HG03175 (cell line): ENCODE data around the gene YBEY.
A peak's percentile ranks its signal among the peaks of the same experiment; 100 is the strongest.
"Not testable (repeated sequence)": the region's sequence is repeated elsewhere in the genome, so short reads cannot be mapped to it uniquely, and the experiment has no call there.

ENCODE experiments used
- ATAC-seq: cut with Tn5 transposase; IDR thresholded peaks from one replicate; pipeline ENCODE4 v1.9.1; 2021; ENCODE audit warnings: mild to moderate bottlenecking, moderate library complexity; ENCODE audit not compliant: unreplicated experiment

Gene YBEY

GRCh38 chr21:46299167-46299566 is 13.0 kb downstream of the YBEY start:
- no peak for ATAC-seq

GRCh38 chr21:46301759-46302158 is 15.6 kb downstream of the YBEY start:
- no peak for ATAC-seq

GRCh38 chr21:46304437-46304836 is 18.3 kb downstream of the YBEY start:
- ATAC-seq = no peak

GRCh38 chr21:46304955-46305354 is 18.8 kb downstream of the YBEY start:
- no peak for ATAC-seq

GRCh38 chr21:46307625-46308024 is 21.5 kb downstream of the YBEY start:
- ATAC-seq = no peak

GRCh38 chr21:46308431-46308830 is 22.3 kb downstream of the YBEY start:
- ATAC-seq = no peak

- not testable (repeated sequence) for ATAC-seq
Measured at GRCh38 chr21:46310260-46310659, 24.1 kb downstream of the YBEY start.

- no peak for ATAC-seq
Measured at GRCh38 chr21:46311568-46311967, 25.4 kb downstream of the YBEY start.

- no peak for ATAC-seq
Measured at GRCh38 chr21:46312949-46313348, 26.8 kb downstream of the YBEY start.

- ATAC-seq = no peak
Measured at GRCh38 chr21:46314441-46315020, 28.4 kb downstream of the YBEY start.

- ATAC-seq = no peak
Measured at GRCh38 chr21:46316708-46317324, 30.7 kb downstream of the YBEY start.

GRCh38 chr21:46317710-46318463 is 31.7 kb downstream of the YBEY start:
- ATAC-seq = no peak

- ATAC-seq = no peak
Measured at GRCh38 chr21:46318464-46318845, 32.3 kb downstream of the YBEY start.

GRCh38 chr21:46319186-46319585 is 33.0 kb downstream of the YBEY start:
- no peak for ATAC-seq

GRCh38 chr21:46320331-46320801 is 34.2 kb downstream of the YBEY start:
- no peak for ATAC-seq

- no peak for ATAC-seq
Measured at GRCh38 chr21:46322351-46323226, 36.4 kb downstream of the YBEY start.

GRCh38 chr21:46323227-46323709 is 37.1 kb downstream of the YBEY start:
- peak; percentile 4 for ATAC-seq

GRCh38 chr21:46323710-46324389 is 37.7 kb downstream of the YBEY start, which contains the start of the genes C21orf58 and PCNT:
C21orf58 (minus strand) TSS chr21:46323870; CDS start chr21:46322738, 1,132 bp downstream.
PCNT (plus strand) TSS chr21:46324156; CDS start chr21:46324229, 73 bp downstream.
- ATAC-seq = peak; percentile 82

- ATAC-seq = peak; percentile 64
Measured at GRCh38 chr21:46324390-46325072, 38.4 kb downstream of the YBEY start.
